HG02623 (cell line): Measurements from ENCODE around the gene TBX4.

Source experiments
- ATAC-seq: cut with Tn5 transposase; IDR thresholded peaks from one replicate; pipeline ENCODE4 v1.9.1; 2021; ENCODE audit warnings: moderate library complexity; ENCODE audit not compliant: unreplicated experiment

Gene TBX4

GRCh38 chr17:61412860-61413660, 39.2 kb upstream of the TBX4 start:
- no peak for ATAC-seq

GRCh38 chr17:61413661-61414126, 38.5 kb upstream of the TBX4 start:
- no peak for ATAC-seq

- no peak for ATAC-seq
Measured at GRCh38 chr17:61414141-61414935, 37.9 kb upstream of the TBX4 start.

- ATAC-seq = no peak
Measured at GRCh38 chr17:61414936-61415251, 37.3 kb upstream of the TBX4 start.

- no peak for ATAC-seq
Measured at GRCh38 chr17:61415374-61416210, 36.6 kb upstream of the TBX4 start.

GRCh38 chr17:61416211-61416539, 36.0 kb upstream of the TBX4 start:
- ATAC-seq = no peak

- no peak for ATAC-seq
Measured at GRCh38 chr17:61416540-61417363, 35.5 kb upstream of the TBX4 start.

GRCh38 chr17:61418449-61418848, 33.8 kb upstream of the TBX4 start:
- no peak for ATAC-seq

- ATAC-seq = no peak
Measured at GRCh38 chr17:61419496-61420046, 32.7 kb upstream of the TBX4 start.

- ATAC-seq = no peak
Measured at GRCh38 chr17:61420052-61420451, 32.2 kb upstream of the TBX4 start.

- no peak for ATAC-seq
Measured at GRCh38 chr17:61420745-61421398, 31.4 kb upstream of the TBX4 start.

GRCh38 chr17:61421460-61421859, 30.8 kb upstream of the TBX4 start:
- no peak for ATAC-seq

GRCh38 chr17:61422116-61422799, 30.0 kb upstream of the TBX4 start:
- ATAC-seq = no peak

GRCh38 chr17:61422869-61423268, 29.4 kb upstream of the TBX4 start:
- no peak for ATAC-seq

- no peak for ATAC-seq
Measured at GRCh38 chr17:61423967-61424649, 28.1 kb upstream of the TBX4 start.

- ATAC-seq = no peak
Measured at GRCh38 chr17:61425682-61426481, 26.3 kb upstream of the TBX4 start.

- no peak for ATAC-seq
Measured at GRCh38 chr17:61426482-61427304, 25.5 kb upstream of the TBX4 start.
